Upper lobe of left lung (tissue), 4 donors: Measurements from ENCODE around the gene SLC6A6.

Source experiments
- CTCF ChIP-seq, 6 experiments: fragments of 450-650 bp in 4 of 6; fragments of 200-600 bp in 2 of 6; sonication (generic) in 2 of 6; IDR thresholded peaks; one replicate each; pipeline ENCODE4 v1.5.1; 2016 to 2019; ENCODE audit warnings: antibody characterized with exemption in 6 of 6
- EP300 ChIP-seq, 4 donors: sonication (generic); formaldehyde crosslinking; IDR thresholded peaks; one replicate each; pipeline ENCODE4 v1.5.1; 2017; ENCODE audit warnings: antibody characterized with exemption in 4 of 4, control low read depth in 2 of 4
- POLR2AphosphoS5 ChIP-seq, 2 donors: sonication (generic); formaldehyde crosslinking; IDR thresholded peaks; one replicate each; pipeline ENCODE4 v1.5.1; 2017; ENCODE audit warnings: antibody characterized with exemption in 2 of 2

- TF ChIP-seq CTCF (IDR thresholded peaks at IDR 0.05) = no peak
- TF ChIP-seq POLR2AphosphoS5 (IDR thresholded peaks at IDR 0.05) = no peak
- no peak for TF ChIP-seq EP300 (IDR thresholded peaks at IDR 0.05)
Observed at GRCh38 chr3:14497321-14497720, 94.9 kb downstream of the SLC6A6 start.
